ENCODE results near the gene ASIC1.

DNA sequence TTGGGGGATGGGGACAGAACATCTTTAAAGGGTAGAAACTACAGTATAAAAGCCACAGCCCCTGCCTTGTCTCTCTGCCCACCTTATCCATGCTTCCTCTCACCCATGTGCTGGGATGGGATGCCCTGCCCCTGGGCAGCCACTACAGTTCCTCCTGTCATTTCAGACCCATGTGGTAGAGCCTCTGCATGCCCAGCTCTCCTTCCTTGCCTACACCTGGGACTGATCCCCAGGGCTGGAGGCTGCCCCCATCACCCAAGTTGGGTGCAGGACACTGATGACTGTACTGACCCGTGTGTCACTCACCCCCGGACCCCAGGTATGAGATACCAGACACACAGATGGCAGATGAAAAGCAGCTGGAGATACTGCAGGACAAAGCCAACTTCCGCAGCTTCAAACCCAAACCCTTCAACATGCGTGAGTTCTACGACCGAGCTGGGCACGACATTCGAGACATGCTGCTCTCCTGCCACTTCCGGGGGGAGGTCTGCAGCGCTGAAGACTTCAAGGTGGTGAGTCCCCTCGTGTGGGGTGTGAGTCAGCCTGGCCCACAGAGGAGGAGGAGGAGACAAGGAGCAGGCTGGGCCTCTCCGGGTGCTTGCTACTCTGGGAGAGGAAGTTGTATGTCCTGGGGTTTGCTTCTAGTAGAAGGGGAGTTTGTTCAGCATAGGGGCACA, 2.2 kb downstream of the ASIC1 start:
- TF ChIP-seq CTCF (conservative IDR thresholded peaks at IDR 0.05; ENCODE audit: low read depth, low read length): no peak
- no peak for TF ChIP-seq RAD21 (IDR thresholded peaks at IDR 0.05; ENCODE audit: low read length)
- TF ChIP-seq MXI1 (IDR thresholded peaks at IDR 0.05; ENCODE audit: borderline replicate concordance, low read depth, low read length): no peak
- TF ChIP-seq MAFK (IDR thresholded peaks at IDR 0.05; ENCODE audit: low read depth, low read length): no peak
- no peak for TF ChIP-seq RCOR1 (IDR thresholded peaks at IDR 0.05; ENCODE audit: insufficient replicate concordance, low read length)
- TF ChIP-seq POLR2A (IDR thresholded peaks at IDR 0.05; ENCODE audit: low read depth, low read length): no peak
- no peak for TF ChIP-seq RFX5 (IDR thresholded peaks at IDR 0.05; ENCODE audit: low read depth, low read length)
- TF ChIP-seq, protein P1, sequence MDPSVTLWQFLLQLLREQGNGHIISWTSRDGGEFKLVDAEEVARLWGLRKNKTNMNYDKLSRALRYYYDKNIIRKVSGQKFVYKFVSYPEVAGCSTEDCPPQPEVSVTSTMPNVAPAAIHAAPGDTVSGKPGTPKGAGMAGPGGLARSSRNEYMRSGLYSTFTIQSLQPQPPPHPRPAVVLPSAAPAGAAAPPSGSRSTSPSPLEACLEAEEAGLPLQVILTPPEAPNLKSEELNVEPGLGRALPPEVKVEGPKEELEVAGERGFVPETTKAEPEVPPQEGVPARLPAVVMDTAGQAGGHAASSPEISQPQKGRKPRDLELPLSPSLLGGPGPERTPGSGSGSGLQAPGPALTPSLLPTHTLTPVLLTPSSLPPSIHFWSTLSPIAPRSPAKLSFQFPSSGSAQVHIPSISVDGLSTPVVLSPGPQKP (IDR thresholded peaks at IDR 0.05; ENCODE audit: borderline replicate concordance, low read depth, low read length): no peak
- no peak for TF ChIP-seq CHD1 (IDR thresholded peaks at IDR 0.05; ENCODE audit: low read depth, low read length)
- TF ChIP-seq, protein P2, sequence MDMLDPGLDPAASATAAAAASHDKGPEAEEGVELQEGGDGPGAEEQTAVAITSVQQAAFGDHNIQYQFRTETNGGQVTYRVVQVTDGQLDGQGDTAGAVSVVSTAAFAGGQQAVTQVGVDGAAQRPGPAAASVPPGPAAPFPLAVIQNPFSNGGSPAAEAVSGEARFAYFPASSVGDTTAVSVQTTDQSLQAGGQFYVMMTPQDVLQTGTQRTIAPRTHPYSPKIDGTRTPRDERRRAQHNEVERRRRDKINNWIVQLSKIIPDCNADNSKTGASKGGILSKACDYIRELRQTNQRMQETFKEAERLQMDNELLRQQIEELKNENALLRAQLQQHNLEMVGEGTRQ (IDR thresholded peaks at IDR 0.05; ENCODE audit: low read depth, low read length): no peak
- no peak for TF ChIP-seq CEBPB (IDR thresholded peaks at IDR 0.05; ENCODE audit: low read depth, low read length)
- TF ChIP-seq NFE2L2 (IDR thresholded peaks at IDR 0.05; ENCODE audit: low read depth, low read length): no peak
- no peak for TF ChIP-seq BHLHE40 (IDR thresholded peaks at IDR 0.05; ENCODE audit: low read depth, low read length)

All from IMR-90 (cell line).